HepG2 (cell line): ENCODE data around the gene UBTD2. TPM values are rescaled to one million over a fixed set of nuclear protein-coding genes. Genes with fewer than 3 reads are reported as not detected.

Source experiments
- ATAC-seq: fragments of 200-7000 bp; cut with Tn5 transposase; 3 replicates; pipeline ENCODE4 v1.9.1; 2020; ENCODE audit warnings: mild to moderate bottlenecking, moderate library complexity
- BruUV-seq: library from RNA; stranded (reverse); fragments of 400-500 nt; replicated peaks from 2 replicates; lab custom pipeline; 2021; lab: Mats Ljungman, UMichigan
- CTCF ChIA-PET: fragments of 300-600 bp; formaldehyde crosslinking; extraction: SDS; loops from one replicate; lab custom pipeline; 2021; ENCODE audit warnings: low total read pairs, inconsistent platforms, low intra/inter-chr PET ratio; lab: Yijun Ruan, JAX
- POLR2A ChIA-PET: fragments of 350-600 bp; sonication (Branson Sonifier 250); formaldehyde crosslinking; loops from one replicate; lab custom pipeline; 2020; ENCODE audit warnings: antibody characterized with exemption, inconsistent platforms; lab: Yijun Ruan, JAX
- DNase-seq: peaks from one replicate; pipeline ENCODE4 v3.0.0-alpha.2; 2015; ENCODE audit warnings: low spot score
- FAIRE-seq: peaks from 3 replicates; lab custom pipeline; 2011; peaks lifted over from hg19 to GRCh38; lab: Jason Lieb, UNC
- H2AFZ ChIP-seq: one replicate; pipeline ENCODE4 v1.6.1; 2011; ENCODE audit warnings: low read length, inconsistent platforms
- H3K27ac ChIP-seq: fragments of 300-600 bp; 3 replicates; pipeline ENCODE4 v1.8.0; 2011; ENCODE audit warnings: mixed run types, mild to moderate bottlenecking, mixed read lengths, low read length, inconsistent platforms; ENCODE audit not compliant: insufficient read depth; ENCODE audit errors: extremely low read length
- H3K27me3 ChIP-seq, 2 experiments: fragments of 200-600 bp in 1 of 2; 2 replicates in 1 of 2; 3 replicates in 1 of 2; pipeline versions ENCODE4 v1.6.0 to v1.8.0; 2011; ENCODE audit warnings: low read length in 2 of 2, mild to moderate bottlenecking in 2 of 2, moderate library complexity in 2 of 2, inconsistent platforms in 1 of 2; ENCODE audit not compliant: insufficient read depth in 2 of 2, control insufficient read depth in 1 of 2
- H3K36me3 ChIP-seq, 2 experiments: fragments of 200-600 bp in 1 of 2; replicated peaks in 1 of 2; 2 replicates in 1 of 2; 3 replicates in 1 of 2; pipeline versions ENCODE4 v1.5.1 to v1.8.0; 2011; ENCODE audit warnings: low read length in 2 of 2, inconsistent platforms in 1 of 2; ENCODE audit not compliant: insufficient read depth in 2 of 2, control insufficient read depth in 1 of 2
- H3K4me1 ChIP-seq: 2 replicates; pipeline ENCODE4 v1.5.1; 2012; ENCODE audit warnings: low read length, inconsistent platforms; ENCODE audit not compliant: insufficient read depth
- H3K4me2 ChIP-seq: 2 replicates; pipeline ENCODE4 v1.6.0; 2011; ENCODE audit warnings: low read depth, low read length, inconsistent platforms
- H3K4me3 ChIP-seq, 3 experiments: fragments of 200-600 bp in 1 of 3; sonication (generic), shearing (Covaris generic) in 1 of 3; replicated peaks in 1 of 3; 2 replicates each; pipeline ENCODE4 v1.5.1; 2011 to 2016; ENCODE audit warnings: low read length in 3 of 3, inconsistent platforms in 2 of 3, low read depth in 2 of 3, mild to moderate bottlenecking in 2 of 3, control low read depth in 1 of 3, mixed read lengths in 1 of 3; ENCODE audit not compliant: insufficient read depth in 1 of 3
- H3K79me2 ChIP-seq: one replicate; pipeline ENCODE4 v1.6.1; 2011; ENCODE audit warnings: low read length, inconsistent platforms; ENCODE audit not compliant: insufficient read depth
- H3K9ac ChIP-seq: 2 replicates; pipeline ENCODE4 v1.6.0; 2011; ENCODE audit warnings: mild to moderate bottlenecking, low read depth, low read length, inconsistent platforms; ENCODE audit not compliant: insufficient read depth
- H3K9me3 ChIP-seq: 2 replicates; pipeline ENCODE4 v1.5.1; 2012; ENCODE audit warnings: mild to moderate bottlenecking, low read length
- H4K20me1 ChIP-seq: 2 replicates; pipeline ENCODE4 v1.6.0; 2011; ENCODE audit warnings: inconsistent platforms, mild to moderate bottlenecking, low read length, moderate library complexity; ENCODE audit not compliant: insufficient read depth
- AGO2 ChIP-seq: fragments of 200-400 bp; formaldehyde crosslinking; optimal IDR thresholded peaks from 2 replicates; pipeline ENCODE3; 2017; ENCODE audit warnings: mild to moderate bottlenecking, low read depth, low read length, moderate library complexity
- CENPX ChIP-seq: sonication (generic); formaldehyde crosslinking; IDR thresholded peaks from 2 replicates; pipeline ENCODE4 v1.9.0; 2021; ENCODE audit warnings: mild to moderate bottlenecking, missing genetic modification reagents, moderate library complexity
- HOXA7 ChIP-seq: sonication (generic); formaldehyde crosslinking; IDR thresholded peaks from 2 replicates; pipeline ENCODE4 v1.8.1; 2022; ENCODE audit warnings: mild to moderate bottlenecking, missing genetic modification reagents, moderate library complexity
- WIZ ChIP-seq: sonication (generic); formaldehyde crosslinking; IDR thresholded peaks from 2 replicates; pipeline ENCODE4 v1.5.1; 2020; ENCODE audit warnings: mild to moderate bottlenecking, missing genetic modification reagents
- ZNF496 ChIP-seq: sonication (generic); formaldehyde crosslinking; IDR thresholded peaks from 2 replicates; pipeline ENCODE4 v1.8.1; 2023; ENCODE audit warnings: mild to moderate bottlenecking, moderate library complexity, missing genetic modification reagents; ENCODE audit not compliant: insufficient replicate concordance
- ZNF572 ChIP-seq: sonication (generic); formaldehyde crosslinking; IDR thresholded peaks from 2 replicates; pipeline ENCODE4 v1.5.1; 2020; ENCODE audit warnings: mild to moderate bottlenecking, missing genetic modification reagents
- ZNF766 ChIP-seq: sonication (generic); formaldehyde crosslinking; IDR thresholded peaks from 2 replicates; pipeline ENCODE4 v1.5.0; 2020; ENCODE audit warnings: missing genetic modification reagents, borderline replicate concordance
- WGBS: methylation state at CpG from one replicate; pipeline ENCODE4 v1.1.6; 2017; ENCODE audit warnings: low lambda C conversion rate; 5-methylcytosine and 5-hydroxymethylcytosine counted together
- in situ Hi-C: cut with HindIII; loops from 2 replicates; pipeline ENCODE4 v1.10.0; 2017; ENCODE audit warnings: low pct_unique_long_range_greater_than_20kb; ENCODE audit not compliant: extremely low pct_ligation_motif_present
- intact Hi-C: fragments of 100-400 bp; cut with micrococcal nuclease; formaldehyde crosslinking; loops from one replicate; pipeline ENCODE4 v1.10.0; 2022; ENCODE audit not compliant: unreplicated experiment
- polyA plus RNA-seq, 8 experiments: library from polyadenylated mRNA; depleted of rRNA in 3 of 8; stranded (reverse) in 7 of 8; unstranded in 1 of 8; fragments of >200 nt; fragmentation: Illumina TruSeq in 4 of 8; extraction: Trizol in 4 of 8; gene quantifications; 2 replicates each; pipeline versions ENCODE4 v1.2.1 to v1.2.3, GENCODE V29; 2011 to 2016; ENCODE audit warnings: low read depth in 4 of 8, missing spikeins in 1 of 8, mixed read lengths in 1 of 8; ENCODE audit not compliant: insufficient read depth in 1 of 8
- total RNA-seq, 5 experiments: library from RNA; depleted of rRNA; stranded (reverse); fragments of >200 nt; fragmentation: Illumina TruSeq; extraction: Trizol; gene quantifications; 2 replicates each; pipeline ENCODE4 v1.2.3, GENCODE V29; 2016; ENCODE audit warnings: low read depth in 1 of 5
- TF ChIP-seq, protein P1 (sequence below): sonication (generic); formaldehyde crosslinking; IDR thresholded peaks from 2 replicates; pipeline ENCODE4 v1.4.0; 2020; ENCODE audit warnings: mild to moderate bottlenecking, missing genetic modification reagents

Gene UBTD2
- total and polyA plus RNA-seq, 2 of the 13 experiments (the other 11 are each of a cell fraction or from before 2014, with no cell fraction given), result 15.2 to 24.1 TPM

- TF ChIP-seq HOXA7 (CRISPR knock-in tag) (no peak), ZNF496 (CRISPR knock-in tag) (no peak), CENPX (CRISPR knock-in tag) (no peak), ZNF766 (CRISPR knock-in tag) (no peak)
- TF ChIP-seq, all 625 proteins: peak for 0
Measured at GRCh38 chr5:172264815-172265395, 18.7 kb downstream of the UBTD2 start (continued).

DNA sequence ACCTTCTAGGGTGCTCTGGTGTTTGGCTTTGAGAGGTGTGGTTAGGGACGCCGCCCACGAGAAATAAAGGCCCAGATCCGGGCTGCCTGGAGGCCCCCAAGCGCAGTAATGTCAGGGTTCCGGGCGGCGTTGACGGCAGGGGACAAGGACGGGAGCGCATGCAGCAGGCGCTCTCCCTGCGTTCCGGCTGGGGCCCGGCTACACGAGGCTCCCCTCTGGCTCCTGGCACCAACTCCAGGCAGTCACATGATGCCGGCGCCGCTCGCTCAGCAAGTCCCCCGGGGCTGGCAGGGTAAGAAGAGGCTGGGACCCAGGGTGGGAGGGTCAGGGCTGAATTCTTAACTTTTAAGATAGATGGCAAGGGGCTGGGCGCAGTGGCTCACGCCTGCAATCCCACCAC, 28.1 kb downstream of the UBTD2 start:
- Histone ChIP-seq H3K4me3 (no peak overlapping the region), H4K20me1 (no peaks in the 10 kb centered on the region), H3K4me1 (no peaks in the 10 kb centered on the region), H3K27ac (no peak overlapping the region), H3K27me3 (no peaks in the 10 kb centered on the region), H3K9ac (no peak overlapping the region), H3K9me3 (peaks cover 14% of the 10 kb centered on the region; the same call in 1 of the 2 replicates), H2AFZ (no peak overlapping the region), H3K36me3 (peaks cover 8 to 23% of the 10 kb centered on the region in 2 experiments; a peak in 4 of 5 replicates), H3K4me2 (no peak overlapping the region), H3K79me2 (peaks cover 17% of the 10 kb centered on the region)
- CTCF ChIA-PET, result no interaction called here
- TF ChIP-seq AGO2 (peak; percentile 47), WIZ (CRISPR knock-in tag) (no peak), ZNF572 (CRISPR knock-in tag) (no peak)
- TF ChIP-seq, protein P1, sequence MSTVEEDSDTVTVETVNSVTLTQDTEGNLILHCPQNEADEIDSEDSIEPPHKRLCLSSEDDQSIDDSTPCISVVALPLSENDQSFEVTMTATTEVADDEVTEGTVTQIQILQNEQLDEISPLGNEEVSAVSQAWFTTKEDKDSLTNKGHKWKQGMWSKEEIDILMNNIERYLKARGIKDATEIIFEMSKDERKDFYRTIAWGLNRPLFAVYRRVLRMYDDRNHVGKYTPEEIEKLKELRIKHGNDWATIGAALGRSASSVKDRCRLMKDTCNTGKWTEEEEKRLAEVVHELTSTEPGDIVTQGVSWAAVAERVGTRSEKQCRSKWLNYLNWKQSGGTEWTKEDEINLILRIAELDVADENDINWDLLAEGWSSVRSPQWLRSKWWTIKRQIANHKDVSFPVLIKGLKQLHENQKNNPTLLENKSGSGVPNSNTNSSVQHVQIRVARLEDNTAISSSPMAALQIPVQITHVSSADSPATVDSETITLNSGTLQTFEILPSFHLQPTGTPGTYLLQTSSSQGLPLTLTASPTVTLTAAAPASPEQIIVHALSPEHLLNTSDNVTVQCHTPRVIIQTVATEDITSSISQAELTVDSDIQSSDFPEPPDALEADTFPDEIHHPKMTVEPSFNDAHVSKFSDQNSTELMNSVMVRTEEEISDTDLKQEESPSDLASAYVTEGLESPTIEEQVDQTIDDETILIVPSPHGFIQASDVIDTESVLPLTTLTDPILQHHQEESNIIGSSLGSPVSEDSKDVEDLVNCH, result no peak
- 98% methylated on average over 13 of the region's 23 CpGs for WGBS
- POLR2A ChIA-PET, result no interaction called here
- DNase-seq (no peak), FAIRE-seq (no peak), ATAC-seq (no peak)
- BruUV-seq, result no TSS peak
- in situ Hi-C loops (no loop called here), intact Hi-C loops (no loop called here)
